Measurements from ENCODE around the gene PLS1.
"Not testable (repeated sequence)": the region's sequence is repeated elsewhere in the genome, so short reads cannot be mapped to it uniquely, and the experiment has no call there.

PLS1 gene, protein sequence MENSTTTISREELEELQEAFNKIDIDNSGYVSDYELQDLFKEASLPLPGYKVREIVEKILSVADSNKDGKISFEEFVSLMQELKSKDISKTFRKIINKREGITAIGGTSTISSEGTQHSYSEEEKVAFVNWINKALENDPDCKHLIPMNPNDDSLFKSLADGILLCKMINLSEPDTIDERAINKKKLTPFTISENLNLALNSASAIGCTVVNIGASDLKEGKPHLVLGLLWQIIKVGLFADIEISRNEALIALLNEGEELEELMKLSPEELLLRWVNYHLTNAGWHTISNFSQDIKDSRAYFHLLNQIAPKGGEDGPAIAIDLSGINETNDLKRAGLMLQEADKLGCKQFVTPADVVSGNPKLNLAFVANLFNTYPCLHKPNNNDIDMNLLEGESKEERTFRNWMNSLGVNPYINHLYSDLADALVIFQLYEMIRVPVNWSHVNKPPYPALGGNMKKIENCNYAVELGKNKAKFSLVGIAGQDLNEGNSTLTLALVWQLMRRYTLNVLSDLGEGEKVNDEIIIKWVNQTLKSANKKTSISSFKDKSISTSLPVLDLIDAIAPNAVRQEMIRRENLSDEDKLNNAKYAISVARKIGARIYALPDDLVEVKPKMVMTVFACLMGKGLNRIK

DNA sequence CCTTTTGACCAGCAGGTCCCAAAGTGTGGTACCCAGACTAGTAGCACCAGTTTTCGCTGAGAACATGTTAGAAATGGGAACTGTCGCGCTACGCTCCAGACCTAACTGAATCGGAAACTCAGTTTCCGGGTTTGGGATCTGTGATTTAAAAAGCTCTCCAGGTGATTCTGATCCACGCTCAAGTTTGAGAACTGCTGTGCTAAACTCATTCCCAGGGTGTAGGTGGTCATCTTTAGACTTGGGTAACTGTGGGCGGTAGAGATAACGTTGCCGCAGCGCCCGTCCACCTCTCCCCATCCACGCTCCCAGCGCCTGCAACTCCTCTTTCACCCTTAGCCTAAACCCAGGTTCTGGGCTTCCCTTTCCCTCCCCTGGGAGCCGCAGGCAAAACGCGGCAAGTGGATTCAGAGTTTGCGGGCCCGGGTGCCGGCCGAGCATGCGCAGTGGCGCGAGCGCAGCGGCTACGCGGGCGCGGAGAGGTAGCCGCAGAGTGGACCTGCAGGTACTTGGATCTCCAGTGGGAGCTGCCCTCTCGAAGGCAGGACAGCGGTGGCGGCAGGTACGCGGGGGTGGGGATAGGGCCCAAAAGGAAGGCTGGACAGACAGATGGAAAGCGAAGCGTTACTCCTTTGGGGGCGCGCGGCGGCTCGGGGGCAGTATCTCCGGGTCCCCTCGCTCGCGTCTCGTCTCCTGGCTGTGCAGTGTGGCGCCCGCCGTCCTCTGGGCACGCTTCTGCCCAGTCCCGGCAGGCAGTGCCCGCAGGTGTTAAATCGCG, at the start of gene PLS1:
Gene PLS1, plus strand, starts transcription at position 443 of the 775 bp plus-strand sequence. CDS start 67,845 bp downstream, outside the sequence.
- Histone ChIP-seq H3K4me2 (ENCODE audit: low read length) (peak within 1 kb of the TSS; percentile 72), H3K27ac (ENCODE audit: low read depth, low read length) (no peak within 1 kb of the TSS), H4K20me1 (ENCODE audit: control insufficient read depth, insufficient read depth, low read depth, low read length) (no peaks in the 10 kb centered on the region), H3K4me1 (ENCODE audit: control insufficient read depth, low read length) (peaks cover 29% of the 10 kb centered on the region), H3K9me3 (ENCODE audit: control insufficient read depth, insufficient read depth, low read length) (no peaks in the 10 kb centered on the region), H3F3A (ENCODE audit: control insufficient read depth, insufficient read depth) (no peaks in the 10 kb centered on the region), H3K27me3 (ENCODE audit: control insufficient read depth, low read length) (no peaks in the 10 kb centered on the region), H3K4me3 (ENCODE audit: low read length) (peak within 1 kb of the TSS; percentile 79), H3K79me2 (ENCODE audit: control insufficient read depth, low read length) (peaks cover 23% of the 10 kb centered on the region), H3K36me3 (ENCODE audit: control insufficient read depth, low read length) (no peaks in the 10 kb centered on the region), H3K9me2 (replicated peaks; ENCODE audit: control insufficient read depth, low read length) (no peaks in the 10 kb centered on the region)
- TF ChIP-seq, protein P1, sequence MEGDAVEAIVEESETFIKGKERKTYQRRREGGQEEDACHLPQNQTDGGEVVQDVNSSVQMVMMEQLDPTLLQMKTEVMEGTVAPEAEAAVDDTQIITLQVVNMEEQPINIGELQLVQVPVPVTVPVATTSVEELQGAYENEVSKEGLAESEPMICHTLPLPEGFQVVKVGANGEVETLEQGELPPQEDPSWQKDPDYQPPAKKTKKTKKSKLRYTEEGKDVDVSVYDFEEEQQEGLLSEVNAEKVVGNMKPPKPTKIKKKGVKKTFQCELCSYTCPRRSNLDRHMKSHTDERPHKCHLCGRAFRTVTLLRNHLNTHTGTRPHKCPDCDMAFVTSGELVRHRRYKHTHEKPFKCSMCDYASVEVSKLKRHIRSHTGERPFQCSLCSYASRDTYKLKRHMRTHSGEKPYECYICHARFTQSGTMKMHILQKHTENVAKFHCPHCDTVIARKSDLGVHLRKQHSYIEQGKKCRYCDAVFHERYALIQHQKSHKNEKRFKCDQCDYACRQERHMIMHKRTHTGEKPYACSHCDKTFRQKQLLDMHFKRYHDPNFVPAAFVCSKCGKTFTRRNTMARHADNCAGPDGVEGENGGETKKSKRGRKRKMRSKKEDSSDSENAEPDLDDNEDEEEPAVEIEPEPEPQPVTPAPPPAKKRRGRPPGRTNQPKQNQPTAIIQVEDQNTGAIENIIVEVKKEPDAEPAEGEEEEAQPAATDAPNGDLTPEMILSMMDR (IDR thresholded peaks at IDR 0.05; ENCODE audit: low read depth, low read length, poor library complexity, severe bottlenecking), result peak; percentile 24
- no peak for TF ChIP-seq EZH2phosphoT487 (IDR thresholded peaks at IDR 0.05; ENCODE audit: borderline replicate concordance, low read length)

DNA sequence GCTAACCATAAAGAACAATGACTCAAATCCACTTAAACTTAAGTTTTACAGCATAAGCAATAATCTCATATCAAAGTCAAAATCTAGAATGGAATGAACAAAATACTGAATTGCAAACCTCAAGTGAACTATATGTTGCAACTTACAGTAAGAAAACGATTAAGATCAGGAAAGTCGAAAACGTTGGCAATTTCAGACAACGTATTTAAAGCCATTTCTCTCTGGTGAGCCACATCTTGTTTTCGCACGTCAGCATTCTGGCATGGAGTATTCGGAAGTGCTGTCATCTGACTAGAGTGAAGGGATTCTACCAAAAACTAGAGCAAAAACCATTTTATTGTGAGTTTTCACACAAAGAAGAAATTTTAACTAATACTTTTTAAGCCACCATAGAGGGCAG, 46.2 kb upstream of the PLS1 start:
- H3K4me3 ChIP-seq (ENCODE audit: low read length), result no peak overlapping the region
- H3K9me3 ChIP-seq (ENCODE audit: control insufficient read depth, insufficient read depth, low read length), result no peaks in the 10 kb centered on the region
- TF ChIP-seq, protein P1 (IDR thresholded peaks at IDR 0.05; ENCODE audit: low read depth, low read length, poor library complexity, severe bottlenecking), result no peak
- TF ChIP-seq EZH2phosphoT487 (IDR thresholded peaks at IDR 0.05; ENCODE audit: borderline replicate concordance, low read length), result no peak
- no peaks in the 10 kb centered on the region for H3K4me1 ChIP-seq (ENCODE audit: control insufficient read depth, low read length)
- no peaks in the 10 kb centered on the region for H4K20me1 ChIP-seq (ENCODE audit: control insufficient read depth, insufficient read depth, low read depth, low read length)
- H3F3A ChIP-seq (ENCODE audit: control insufficient read depth, insufficient read depth), result no peaks in the 10 kb centered on the region
- H3K27ac ChIP-seq (ENCODE audit: low read depth, low read length), result no peak overlapping the region
- peaks cover 87% of the 10 kb centered on the region for H3K36me3 ChIP-seq (ENCODE audit: control insufficient read depth, low read length)
- no peaks in the 10 kb centered on the region for H3K27me3 ChIP-seq (ENCODE audit: control insufficient read depth, low read length)
- no peaks in the 10 kb centered on the region for H3K9me2 ChIP-seq (replicated peaks; ENCODE audit: control insufficient read depth, low read length)
- H3K4me2 ChIP-seq (ENCODE audit: low read length), result no peak overlapping the region
- no peaks in the 10 kb centered on the region for H3K79me2 ChIP-seq (ENCODE audit: control insufficient read depth, low read length)

DNA sequence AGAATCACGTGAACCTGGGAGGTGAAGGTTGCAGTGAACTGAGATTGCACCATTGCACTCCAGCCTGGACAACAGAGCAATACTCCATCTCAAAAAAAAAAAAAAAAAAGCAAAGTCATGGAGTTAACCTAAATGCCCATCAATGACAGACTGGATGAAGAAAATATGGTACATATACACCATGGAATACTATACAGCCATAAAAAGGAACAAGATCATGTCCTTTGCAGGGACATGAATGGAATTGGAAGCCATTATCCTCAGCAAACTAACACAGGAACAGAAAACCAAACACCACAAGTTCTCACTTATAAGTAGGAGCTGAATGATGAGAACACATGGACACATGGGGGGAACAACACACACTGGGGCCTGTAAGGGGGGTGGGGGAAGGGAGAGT, 43.6 kb upstream of the PLS1 start:
- H4K20me1 ChIP-seq (ENCODE audit: control insufficient read depth, insufficient read depth, low read depth, low read length), result not testable (repeated sequence)

More for the DNA sequence above, 43.6 kb upstream of the PLS1 start:
- H3K27me3 ChIP-seq (ENCODE audit: control insufficient read depth, low read length); H3F3A ChIP-seq (ENCODE audit: control insufficient read depth, insufficient read depth); H3K9me2 ChIP-seq (replicated peaks; ENCODE audit: control insufficient read depth, low read length); H3K9me3 ChIP-seq (ENCODE audit: control insufficient read depth, insufficient read depth, low read length); H3K27ac ChIP-seq (ENCODE audit: low read depth, low read length); H3K4me2 ChIP-seq (ENCODE audit: low read length); H3K4me1 ChIP-seq (ENCODE audit: control insufficient read depth, low read length); H3K4me3 ChIP-seq (ENCODE audit: low read length); H3K79me2 ChIP-seq (ENCODE audit: control insufficient read depth, low read length): not testable (repeated sequence)
- peaks cover 88% of the 10 kb centered on the region for H3K36me3 ChIP-seq (ENCODE audit: control insufficient read depth, low read length)
